ENCODE data around the gene MED22. TPM values are rescaled to one million over a fixed set of nuclear protein-coding genes. Genes with fewer than 3 reads are reported as not detected.
"Not testable (repeated sequence)": the region's sequence is repeated elsewhere in the genome, so short reads cannot be mapped to it uniquely, and the experiment has no call there.

MED22 gene
- polyA plus RNA-seq, 3 donors = 6.8 to 27.7 (median 9.6) TPM

GRCh38 chr9:133329306-133330156, 18.4 kb downstream of the MED22 start:
- WGBS (ENCODE audit: insufficient coverage) = 42% methylated on average over 9 of the region's 21 CpGs
- not testable (repeated sequence) for H3K27ac ChIP-seq (ENCODE audit: low read depth in 1 of 2, low read length in 2 of 2); H3K9ac ChIP-seq (ENCODE audit: insufficient read depth, low read length, poor library complexity, severe bottlenecking); H3K4me3 Mint-ChIP-seq; DNase-seq; H3K79me2 ChIP-seq (ENCODE audit: insufficient read depth, low read length); H3K4me1 Mint-ChIP-seq; H3K4me3 ChIP-seq (replicated peaks in 1 of 3; ENCODE audit: low read depth in 2 of 3, low read length in 3 of 3); H3K4me2 ChIP-seq (replicated peaks; ENCODE audit: extremely low read depth, low read length, poor library complexity, severe bottlenecking); H3K27me3 Mint-ChIP-seq (ENCODE audit: low read depth in 3 of 3); H3K27me3 ChIP-seq (ENCODE audit: control insufficient read depth in 2 of 2, insufficient read depth in 2 of 2, low read length in 2 of 2); H3K27ac Mint-ChIP-seq; H2AFZ ChIP-seq (ENCODE audit: insufficient read depth, low read depth, low read length, poor library complexity, severe bottlenecking); H3K9me3 Mint-ChIP-seq; H3K4me1 ChIP-seq (ENCODE audit: control insufficient read depth in 1 of 2, insufficient read depth in 2 of 2, low read length in 2 of 2); H3K9me3 ChIP-seq (replicated peaks in 1 of 2; ENCODE audit: control insufficient read depth in 1 of 2, insufficient read depth in 1 of 2, low read length in 2 of 2)
- TF ChIP-seq CTCF (IDR thresholded peaks at IDR 0.05) = peak; percentile 68
- Histone ChIP-seq H3K36me3 (replicated peaks in 1 of 2; ENCODE audit: control insufficient read depth in 1 of 2, insufficient read depth in 2 of 2, low read length in 2 of 2) (peaks cover 37 to 49% of the 10 kb centered on the region in 2 donors), H4K20me1 (ENCODE audit: insufficient read depth, low read length) (peaks cover 35% of the 10 kb centered on the region)
- peaks cover 41 to 50% of the 10 kb centered on the region in 2 donors for H3K36me3 Mint-ChIP-seq
- intact Hi-C loops (cut with micrococcal nuclease) = loop anchor here in 1 of 2 donors (10.0 kb wide), 2 partner anchors 145 to 385 kb away; partner anchors contain the start of gene TSC1

- no peaks in the 10 kb centered on the region for H3K79me2 ChIP-seq (ENCODE audit: insufficient read depth, low read length)
- no peak for DNase-seq
- no peak overlapping the region for H3K4me3 ChIP-seq (replicated peaks in 1 of 3; ENCODE audit: low read depth in 2 of 3, low read length in 3 of 3)
- peaks cover 22 to 33% of the 10 kb centered on the region in 2 donors for H3K36me3 ChIP-seq (replicated peaks in 1 of 2; ENCODE audit: control insufficient read depth in 1 of 2, insufficient read depth in 2 of 2, low read length in 2 of 2)
- Mint-ChIP-seq H3K36me3 (peaks cover 27 to 35% of the 10 kb centered on the region in 2 donors), H3K27me3 (ENCODE audit: low read depth in 3 of 3) (peaks cover 1 to 5% (median 4%) of the 10 kb centered on the region in 3 donors), H3K9me3 (peaks cover 0 to 4% (median 0%) of the 10 kb centered on the region in 7 donors), H3K4me3 (no peak overlapping the region), H3K27ac (no peak overlapping the region), H3K4me1 (peaks cover 5% of the 10 kb centered on the region)
- H3K4me1 ChIP-seq (ENCODE audit: control insufficient read depth in 1 of 2, insufficient read depth in 2 of 2, low read length in 2 of 2) = no peaks in the 10 kb centered on the region
- no peak overlapping the region for H3K4me2 ChIP-seq (replicated peaks; ENCODE audit: extremely low read depth, low read length, poor library complexity, severe bottlenecking)
- intact Hi-C loops (cut with micrococcal nuclease) = no loop called here
- WGBS (ENCODE audit: insufficient coverage) = 94% methylated on average over 7 of the region's 10 CpGs
- no peak overlapping the region for H3K9ac ChIP-seq (ENCODE audit: insufficient read depth, low read length, poor library complexity, severe bottlenecking)
- H4K20me1 ChIP-seq (ENCODE audit: insufficient read depth, low read length) = peaks cover 19% of the 10 kb centered on the region
- TF ChIP-seq CTCF (IDR thresholded peaks at IDR 0.05) = no peak
- no peaks in the 10 kb centered on the region for H3K27me3 ChIP-seq (ENCODE audit: control insufficient read depth in 2 of 2, insufficient read depth in 2 of 2, low read length in 2 of 2)
- H2AFZ ChIP-seq (ENCODE audit: insufficient read depth, low read depth, low read length, poor library complexity, severe bottlenecking) = no peak overlapping the region
- H3K9me3 ChIP-seq (replicated peaks in 1 of 2; ENCODE audit: control insufficient read depth in 1 of 2, insufficient read depth in 1 of 2, low read length in 2 of 2) = no peaks in the 10 kb centered on the region
- no peak overlapping the region for H3K27ac ChIP-seq (ENCODE audit: low read depth in 1 of 2, low read length in 2 of 2)
These were observed 20.0 kb downstream of the MED22 start for GRCh38 chr9:133327834-133328484.

GRCh38 chr9:133327021-133327420, 20.9 kb downstream of the MED22 start:
- H3K4me3 ChIP-seq (replicated peaks in 1 of 3; ENCODE audit: low read depth in 2 of 3, low read length in 3 of 3); H3K9me3 ChIP-seq (replicated peaks in 1 of 2; ENCODE audit: control insufficient read depth in 1 of 2, insufficient read depth in 1 of 2, low read length in 2 of 2); H3K4me1 Mint-ChIP-seq; H3K27ac Mint-ChIP-seq; DNase-seq; H3K27me3 ChIP-seq (ENCODE audit: control insufficient read depth in 2 of 2, insufficient read depth in 2 of 2, low read length in 2 of 2); H3K9ac ChIP-seq (ENCODE audit: insufficient read depth, low read length, poor library complexity, severe bottlenecking); intact Hi-C loops (cut with micrococcal nuclease); H3K4me1 ChIP-seq (ENCODE audit: control insufficient read depth in 1 of 2, insufficient read depth in 2 of 2, low read length in 2 of 2); H2AFZ ChIP-seq (ENCODE audit: insufficient read depth, low read depth, low read length, poor library complexity, severe bottlenecking); H3K9me3 Mint-ChIP-seq; H3K27me3 Mint-ChIP-seq (ENCODE audit: low read depth in 3 of 3); H3K4me2 ChIP-seq (replicated peaks; ENCODE audit: extremely low read depth, low read length, poor library complexity, severe bottlenecking); H3K4me3 Mint-ChIP-seq; H3K27ac ChIP-seq (ENCODE audit: low read depth in 1 of 2, low read length in 2 of 2); H3K79me2 ChIP-seq (ENCODE audit: insufficient read depth, low read length): not testable (repeated sequence)
- peaks cover 18 to 25% of the 10 kb centered on the region in 2 donors for H3K36me3 Mint-ChIP-seq
- peaks cover 13% of the 10 kb centered on the region for H4K20me1 ChIP-seq (ENCODE audit: insufficient read depth, low read length)
- 92% methylated on average over 4 of the region's 6 CpGs for WGBS (ENCODE audit: insufficient coverage)
- H3K36me3 ChIP-seq (replicated peaks in 1 of 2; ENCODE audit: control insufficient read depth in 1 of 2, insufficient read depth in 2 of 2, low read length in 2 of 2) = peaks cover 12 to 24% of the 10 kb centered on the region in 2 donors
